ACHN (cell line): Measurements from ENCODE around the gene GPRC5A.
"Not testable (repeated sequence)": the region's sequence is repeated elsewhere in the genome, so short reads cannot be mapped to it uniquely, and the experiment has no call there.

ENCODE experiments used
- DNase-seq: peaks from one replicate; pipeline ENCODE4 v3.0.0-alpha.2; 2015
- in situ Hi-C: cut with HindIII; loops from 2 replicates; pipeline ENCODE4 v1.10.0; 2017; ENCODE audit warnings: low sequenced_read_pairs, low pct_ligation_motif_present, low pct_unique_long_range_greater_than_20kb

Gene GPRC5A, protein sequence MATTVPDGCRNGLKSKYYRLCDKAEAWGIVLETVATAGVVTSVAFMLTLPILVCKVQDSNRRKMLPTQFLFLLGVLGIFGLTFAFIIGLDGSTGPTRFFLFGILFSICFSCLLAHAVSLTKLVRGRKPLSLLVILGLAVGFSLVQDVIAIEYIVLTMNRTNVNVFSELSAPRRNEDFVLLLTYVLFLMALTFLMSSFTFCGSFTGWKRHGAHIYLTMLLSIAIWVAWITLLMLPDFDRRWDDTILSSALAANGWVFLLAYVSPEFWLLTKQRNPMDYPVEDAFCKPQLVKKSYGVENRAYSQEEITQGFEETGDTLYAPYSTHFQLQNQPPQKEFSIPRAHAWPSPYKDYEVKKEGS

GRCh38 chr12:12891080-12891880 lies at the start of gene GPRC5A:
Gene GPRC5A (plus strand): TSS chr12:12891562. CDS start chr12:12908250, 16,688 bp downstream.
- in situ Hi-C loops = no loop called here
- DNase-seq = peak; percentile 99

DNA sequence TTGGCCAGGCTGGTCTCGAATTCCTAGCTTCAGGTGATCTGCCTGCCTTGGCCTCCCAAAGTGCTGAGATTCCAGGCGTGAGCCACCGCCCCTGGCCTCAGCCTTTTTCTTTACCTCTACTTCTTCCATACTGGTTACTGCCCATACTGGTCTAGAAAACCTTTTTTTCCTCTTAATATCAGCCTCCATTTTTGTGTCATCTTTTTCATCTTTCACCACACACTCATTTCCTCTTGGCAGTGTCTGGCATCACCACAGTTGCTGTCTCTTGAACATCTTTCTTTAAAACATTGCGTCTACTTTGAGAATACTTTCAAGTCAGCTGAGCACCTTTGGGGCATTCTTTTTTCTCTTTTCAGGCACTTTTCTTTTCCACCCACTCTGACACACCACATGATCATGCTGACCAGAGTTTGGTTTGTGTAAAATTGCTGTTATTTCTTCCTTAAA lies 45.5 kb upstream of the GPRC5A start:
- DNase-seq = no peak
- in situ Hi-C loops = no loop called here

GRCh38 chr12:12846780-12847179 lies 44.6 kb upstream of the GPRC5A start:
- in situ Hi-C loops = not testable (repeated sequence)

GRCh38 chr12:12853435-12853834 lies 37.9 kb upstream of the GPRC5A start:
- in situ Hi-C loops = no loop called here
- no peak for DNase-seq

More at GRCh38 chr12:12846780-12847179, 44.6 kb upstream of the GPRC5A start:
- DNase-seq = not testable (repeated sequence)

- no peak for DNase-seq
- in situ Hi-C loops = no loop called here
Observed at GRCh38 chr12:12859690-12860089, 31.7 kb upstream of the GPRC5A start.

GRCh38 chr12:12864243-12864642 lies 27.1 kb upstream of the GPRC5A start:
- in situ Hi-C loops = no loop called here

DNA sequence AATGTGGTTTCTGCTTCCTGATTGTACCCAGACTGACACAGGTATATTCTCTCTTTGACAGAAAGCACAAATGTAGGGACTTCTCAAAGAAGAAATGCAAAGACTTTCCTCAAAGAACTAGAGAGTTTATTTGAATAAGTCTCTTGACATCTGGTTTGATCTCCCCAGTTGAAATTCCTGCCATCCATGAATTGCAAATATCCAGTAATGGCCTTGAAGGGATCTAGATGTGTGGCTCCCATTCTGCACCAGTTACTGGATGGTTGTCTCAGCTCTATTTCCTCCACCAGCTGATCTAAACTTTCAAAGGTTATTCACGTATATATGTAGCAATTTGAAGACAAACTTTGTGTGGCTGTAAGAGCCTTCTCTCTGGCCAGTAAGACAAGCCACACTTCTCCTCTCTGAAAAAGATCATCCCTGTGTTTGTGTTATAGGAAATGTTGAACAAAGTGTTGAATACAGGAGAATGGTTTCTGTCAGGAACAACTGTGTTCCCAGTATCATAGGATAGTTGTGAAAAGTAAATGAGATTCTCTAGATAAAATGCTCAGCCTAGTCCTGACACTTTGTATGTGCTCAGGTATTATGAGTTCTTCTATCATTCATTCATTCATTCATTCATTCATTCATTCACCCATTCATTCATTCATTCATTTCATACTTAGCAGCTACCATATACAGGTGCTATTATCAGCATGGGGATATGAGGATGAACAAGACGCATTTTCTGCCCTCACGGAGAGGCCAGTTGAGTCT lies 22.7 kb upstream of the GPRC5A start:
- in situ Hi-C loops = no loop called here
- DNase-seq = no peak

More at GRCh38 chr12:12864243-12864642, 27.1 kb upstream of the GPRC5A start:
- no peak for DNase-seq

- peak; percentile 74 for DNase-seq
- in situ Hi-C loops = no loop called here
Observed at GRCh38 chr12:12870465-12870864, 20.9 kb upstream of the GPRC5A start.

DNA sequence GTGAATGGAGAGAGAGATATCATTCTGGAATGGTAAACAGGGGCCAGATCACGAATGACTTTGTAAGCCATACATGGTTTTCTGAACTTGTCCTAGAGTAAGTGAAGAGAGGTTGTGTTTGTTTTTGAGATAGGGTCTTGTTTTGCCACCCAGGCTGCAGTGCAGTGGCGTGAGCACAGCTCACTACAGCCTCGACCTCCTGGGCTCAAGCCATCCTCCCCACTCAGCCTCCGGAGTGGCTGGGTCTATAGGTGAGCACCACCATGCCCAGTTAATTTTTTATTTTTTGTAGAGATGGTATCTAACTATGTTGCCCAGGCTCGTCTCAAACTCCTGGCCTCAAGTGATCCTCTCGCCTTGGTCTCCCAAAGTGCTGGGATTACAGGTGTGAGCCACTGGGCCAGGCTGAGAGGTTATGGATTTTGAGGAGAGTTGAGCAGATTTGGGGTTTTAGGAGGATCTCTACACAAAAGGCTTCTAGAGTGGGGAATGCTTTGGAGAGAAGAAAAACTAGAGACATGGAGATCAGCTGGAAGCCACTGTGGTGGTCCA lies 19.7 kb upstream of the GPRC5A start:
- in situ Hi-C loops = no loop called here
- DNase-seq = no peak

DNA sequence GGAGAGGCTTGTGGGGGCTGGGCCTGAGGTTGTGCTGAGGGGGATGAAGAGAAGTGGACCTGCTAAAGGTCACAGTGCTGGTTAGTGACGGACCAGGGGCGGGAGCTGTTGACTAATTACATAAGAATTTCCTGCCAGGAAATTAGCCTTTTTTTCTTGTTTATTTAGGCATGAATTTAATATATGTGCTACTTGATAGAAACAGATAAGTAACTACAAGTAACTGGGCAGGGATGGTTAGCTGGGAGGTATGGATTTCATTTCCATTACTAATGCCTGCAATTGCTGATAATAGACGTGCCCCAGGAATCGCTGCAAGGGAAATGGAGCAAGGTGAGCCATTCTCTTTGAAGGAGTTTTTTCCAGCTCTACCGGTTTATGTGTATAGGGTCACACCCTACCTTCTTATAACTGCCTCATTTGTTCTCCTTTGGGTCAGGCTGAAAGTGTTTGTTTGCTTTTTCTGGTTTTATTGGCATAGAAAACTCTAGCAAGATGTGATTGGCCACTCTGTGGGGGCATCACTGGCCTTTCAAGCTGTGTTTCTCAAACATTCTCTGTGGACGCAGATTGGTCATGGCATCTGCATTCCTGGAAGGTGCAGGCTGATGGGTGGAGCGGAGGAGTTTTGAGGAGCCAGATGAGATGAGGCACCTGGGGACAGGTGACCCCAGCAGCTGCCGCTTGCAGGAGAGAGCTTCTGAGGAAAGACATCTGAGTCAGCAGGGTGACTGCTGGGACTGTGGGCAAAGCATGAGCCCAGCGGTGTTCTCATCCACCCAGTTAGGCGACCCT lies 19.0 kb upstream of the GPRC5A start:
- DNase-seq = peak; percentile 71

DNA sequence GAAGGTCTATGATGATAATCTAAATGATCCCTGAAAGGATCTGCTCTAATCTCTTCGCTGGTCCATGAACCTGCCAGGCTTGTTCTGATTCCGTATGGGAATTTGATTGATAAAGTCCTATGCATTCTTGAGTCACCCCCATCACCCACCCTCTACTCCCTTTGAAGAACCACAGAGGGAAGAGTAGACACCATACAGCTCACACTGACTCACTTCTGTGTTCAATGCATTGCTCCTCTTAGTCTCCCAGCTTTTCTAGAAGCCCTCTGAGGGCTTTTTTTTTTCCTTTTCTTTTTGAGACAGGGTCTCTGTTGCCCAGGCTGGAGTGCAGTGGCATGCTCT lies 18.5 kb upstream of the GPRC5A start:
- in situ Hi-C loops = no loop called here
- peak; percentile 33 for DNase-seq

More for the DNA sequence above, 19.0 kb upstream of the GPRC5A start:
- in situ Hi-C loops = no loop called here

DNA sequence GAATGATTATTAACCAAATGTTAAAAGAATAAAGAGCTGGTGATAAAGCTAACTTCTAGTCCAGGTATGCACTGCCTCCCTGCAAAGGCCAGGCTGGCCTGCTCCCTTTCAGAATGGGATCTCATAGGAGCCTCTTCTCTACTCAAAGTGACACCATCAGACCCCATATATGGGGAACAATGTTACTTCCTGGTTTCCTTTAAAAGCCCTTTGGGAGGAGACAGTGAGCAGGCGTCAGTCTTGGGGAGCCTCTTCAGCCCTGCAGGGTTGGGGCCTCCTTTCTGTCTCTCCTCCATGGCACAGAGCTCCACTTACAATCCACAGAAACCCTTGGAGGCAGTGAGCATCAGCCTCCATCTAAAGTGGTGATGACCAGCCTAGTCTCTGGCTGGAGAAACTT lies 17.3 kb upstream of the GPRC5A start:
- in situ Hi-C loops = no loop called here
- DNase-seq = no peak

DNA sequence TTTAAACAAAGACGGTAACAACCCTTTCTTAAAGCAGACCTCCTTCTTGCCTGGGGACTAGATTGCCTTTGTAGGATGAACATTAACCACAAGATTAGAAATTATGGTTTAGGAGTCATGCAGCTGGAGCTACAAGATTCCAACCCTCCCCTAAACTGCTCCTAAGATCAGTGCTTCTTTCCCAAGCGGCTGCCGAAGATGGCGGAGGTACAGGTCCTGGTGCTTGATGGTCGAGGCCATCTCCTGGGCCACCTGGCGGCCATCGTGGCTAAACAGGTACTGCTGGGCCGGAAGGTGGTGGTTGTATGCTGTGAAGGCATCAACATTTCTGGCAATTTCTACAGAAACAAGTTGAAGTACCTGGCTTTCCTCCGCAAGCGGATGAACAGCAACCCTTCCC lies 16.1 kb upstream of the GPRC5A start:
- in situ Hi-C loops, DNase-seq: not testable (repeated sequence)

DNA sequence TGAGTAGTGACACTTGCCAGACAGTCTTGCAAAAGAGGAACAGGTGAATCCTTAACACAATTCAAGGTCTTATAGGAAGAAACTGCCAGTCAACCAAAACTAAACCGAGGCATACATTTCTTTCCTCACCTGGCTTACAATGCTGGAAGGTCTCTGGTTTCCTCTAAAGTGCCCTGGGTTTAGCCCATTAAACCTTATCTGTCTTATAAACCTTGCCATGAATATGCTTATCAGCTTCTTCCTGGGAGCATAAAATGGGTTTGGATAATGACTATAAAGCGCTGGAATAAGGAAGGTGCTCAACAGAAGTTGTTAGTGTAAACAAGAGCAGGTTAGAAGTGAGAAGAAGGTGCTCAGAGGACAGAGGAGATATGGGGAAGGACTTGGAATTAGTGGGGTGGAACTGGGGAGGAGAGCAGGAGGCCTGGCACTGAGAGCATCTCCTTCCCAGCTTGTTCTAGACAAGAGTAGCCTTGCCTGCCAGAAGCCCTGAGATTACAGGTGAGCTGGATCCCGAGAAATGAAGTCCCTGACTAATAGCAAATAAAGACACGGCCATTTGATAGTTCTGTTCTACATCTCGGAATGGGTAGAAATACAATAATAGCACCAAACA lies 14.1 kb upstream of the GPRC5A start:
- in situ Hi-C loops = no loop called here
- DNase-seq = no peak

DNA sequence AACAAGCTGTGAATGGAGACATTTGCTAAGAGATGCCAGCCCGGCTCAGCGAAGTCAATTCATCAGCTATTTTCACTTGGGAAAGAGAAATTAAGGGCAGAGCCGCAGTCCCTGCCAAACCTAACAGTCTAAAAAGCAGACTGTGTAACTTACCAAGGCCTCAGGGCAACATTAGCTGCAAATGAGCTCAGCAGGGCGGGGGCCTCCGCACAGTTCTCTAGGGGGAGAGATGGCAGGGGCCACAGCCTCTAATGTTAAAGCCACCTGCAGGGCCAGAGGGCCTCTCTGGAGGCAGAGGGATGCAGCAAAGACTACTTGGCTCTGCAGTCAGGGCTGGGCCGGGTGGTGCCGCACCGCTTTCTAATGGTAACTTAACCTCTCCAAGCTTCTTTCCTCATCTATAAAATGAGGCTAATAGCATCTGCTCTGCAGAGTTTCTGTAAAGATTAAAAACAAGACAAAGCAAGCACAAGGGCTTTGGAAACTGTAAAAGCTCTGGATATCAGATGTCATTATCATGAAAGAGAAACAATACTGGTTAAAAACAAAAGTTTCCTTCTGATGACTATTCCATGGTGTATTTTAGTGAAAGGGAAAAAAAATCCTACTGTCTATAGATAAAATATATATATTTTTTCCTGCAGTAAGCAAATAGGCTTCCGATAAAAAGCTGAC lies 13.4 kb upstream of the GPRC5A start:
- in situ Hi-C loops = no loop called here
- no peak for DNase-seq

DNA sequence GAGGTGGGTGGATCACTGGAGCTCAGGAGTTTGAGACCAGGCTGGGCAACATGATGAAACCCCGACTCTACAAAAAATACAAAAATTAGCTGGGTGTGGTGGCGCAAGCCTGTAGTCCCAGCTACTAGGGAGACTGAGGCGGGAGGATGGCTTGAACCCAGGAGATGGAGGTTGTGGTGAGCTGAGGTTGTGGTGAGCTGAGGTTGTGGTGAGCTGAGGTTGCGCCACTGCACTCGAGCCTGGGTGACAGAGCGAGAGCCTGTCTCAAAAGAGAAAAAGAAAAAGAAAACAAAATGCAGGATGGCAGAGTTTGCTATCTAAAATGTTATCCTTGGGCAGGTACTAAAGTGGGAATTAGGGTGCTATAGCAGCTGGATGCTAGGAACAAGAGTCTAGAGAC lies 10.8 kb upstream of the GPRC5A start:
- in situ Hi-C loops = no loop called here
- DNase-seq = no peak
